K562 (cell line): ENCODE data around the gene PRRX1.

Source experiments
- BRCA1 ChIP-seq, 2 experiments: fragments of 450-650 bp in 1 of 2; sonication (generic) in 1 of 2; formaldehyde crosslinking in 1 of 2; IDR thresholded peaks; 2 replicates each; pipeline versions ENCODE4 v1.5.0 to v1.6.1; 2017 to 2020; ENCODE audit warnings: mild to moderate bottlenecking in 1 of 2, missing genetic modification reagents in 1 of 2
- CXXC5 ChIP-seq: fragments of 250-450 bp; sonication (Bioruptor Pico); IDR thresholded peaks from 2 replicates; pipeline ENCODE4 v1.8.0; 2022; ENCODE audit warnings: inconsistent platforms, mild to moderate bottlenecking, moderate library complexity
- EZH2 ChIP-seq: IDR thresholded peaks from 2 replicates; pipeline ENCODE4 v1.6.1; 2012; ENCODE audit warnings: low read depth, mild to moderate bottlenecking, inconsistent platforms, low read length, borderline replicate concordance
- FOS ChIP-seq: IDR thresholded peaks from 3 replicates; pipeline ENCODE4 v1.6.1; 2011; ENCODE audit not compliant: insufficient read length; ENCODE audit errors: extremely low read depth
- JUN ChIP-seq, 2 experiments: sonication (generic) in 1 of 2; formaldehyde crosslinking in 1 of 2; IDR thresholded peaks; 2 replicates each; pipeline versions ENCODE4 v1.6.1 to v1.8.0; 2012 to 2022; ENCODE audit warnings: borderline replicate concordance in 2 of 2, mild to moderate bottlenecking in 2 of 2, improper control_type of control experiment in 1 of 2, low read depth in 1 of 2, low read length in 1 of 2, missing genetic modification reagents in 1 of 2
- MAFK ChIP-seq: IDR thresholded peaks from 2 replicates; pipeline ENCODE4 v1.6.1; 2011; ENCODE audit warnings: low read length, improper control_type of control experiment
- NR2C2 ChIP-seq, 2 experiments: fragments of 200-800 bp in 1 of 2; sonication (Bioruptor generic) in 1 of 2; sonication (generic) in 1 of 2; formaldehyde crosslinking in 1 of 2; IDR thresholded peaks; 2 replicates each; pipeline versions ENCODE4 v1.6.1 to v1.8.0; 2016 to 2022; ENCODE audit warnings: mild to moderate bottlenecking in 1 of 2, missing compliant biosample characterization in 1 of 2, missing genetic modification characterization in 1 of 2, missing genetic modification reagents in 1 of 2
- POLR2AphosphoS5 ChIP-seq: IDR thresholded peaks from 2 replicates; pipeline ENCODE4 v1.6.1; 2011; ENCODE audit warnings: mild to moderate bottlenecking, low read depth, low read length, moderate library complexity; ENCODE audit not compliant: control insufficient read depth, insufficient read depth
- SIRT6 ChIP-seq: IDR thresholded peaks from one replicate; pipeline ENCODE4 v1.6.1; 2012; ENCODE audit warnings: low read depth, mild to moderate bottlenecking, control low read depth, inconsistent platforms, low read length, moderate library complexity
- U2AF1 ChIP-seq: fragments of 200-400 bp; formaldehyde crosslinking; optimal IDR thresholded peaks from 2 replicates; pipeline ENCODE3; 2017; ENCODE audit warnings: mild to moderate bottlenecking, low read depth, low read length, moderate library complexity
- ZNF24 ChIP-seq: fragments of 450-650 bp; IDR thresholded peaks from 2 replicates; pipeline ENCODE4 v1.6.1; 2016
- TF ChIP-seq, protein P1 (sequence below), 2 experiments: fragments of 450-650 bp; IDR thresholded peaks; 2 replicates each; pipeline ENCODE4 v1.6.1; 2016
- TF ChIP-seq, protein P2 (sequence below): sonication (generic); formaldehyde crosslinking; IDR thresholded peaks from 2 replicates; pipeline ENCODE4 v1.8.1; 2023; ENCODE audit warnings: mild to moderate bottlenecking, missing genetic modification reagents, moderate library complexity
- TF ChIP-seq, protein P3 (sequence below): sonication (generic); formaldehyde crosslinking; IDR thresholded peaks from 2 replicates; pipeline ENCODE4 v1.5.0; 2020; ENCODE audit warnings: missing genetic modification reagents

DNA sequence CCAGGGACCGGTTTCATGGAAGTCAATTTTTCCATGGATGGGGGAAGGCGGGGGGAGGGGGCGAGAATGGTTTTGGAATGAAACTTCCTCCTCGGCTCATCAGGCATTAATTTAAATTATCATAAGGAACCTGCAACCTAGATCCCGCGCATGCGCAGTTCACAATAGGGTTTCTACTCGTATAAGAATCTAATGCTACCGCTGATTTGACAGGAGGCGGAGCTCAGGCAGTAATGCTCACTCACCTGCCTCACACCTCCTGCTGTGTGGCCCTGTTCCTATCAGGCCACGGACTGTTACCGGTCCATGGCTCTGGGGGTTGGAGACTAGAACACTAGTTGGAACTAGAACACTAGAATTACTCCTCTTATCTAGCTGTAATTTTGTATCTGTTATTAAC is 38.0 kb downstream of the PRRX1 start:
- TF ChIP-seq U2AF1 (no peak), BRCA1 (IDR thresholded peaks at IDR 0.05) (no peak), BRCA1 (CRISPR knock-in tag; IDR thresholded peaks at IDR 0.05) (no peak), NR2C2 (CRISPR knock-in tag; IDR thresholded peaks at IDR 0.05) (no peak), NR2C2 (tag; IDR thresholded peaks at IDR 0.05) (no peak), ZNF24 (no peak), EZH2 (no peak), FOS (no peak), MAFK (no peak), POLR2AphosphoS5 (no peak), CXXC5 (no peak), SIRT6 (no peak), JUN (IDR thresholded peaks at IDR 0.05; ENCODE audit: borderline replicate concordance, low read depth, low read length) (no peak), JUN (CRISPR knock-in tag; IDR thresholded peaks at IDR 0.05; ENCODE audit: borderline replicate concordance) (no peak)
- TF ChIP-seq, protein P1, sequence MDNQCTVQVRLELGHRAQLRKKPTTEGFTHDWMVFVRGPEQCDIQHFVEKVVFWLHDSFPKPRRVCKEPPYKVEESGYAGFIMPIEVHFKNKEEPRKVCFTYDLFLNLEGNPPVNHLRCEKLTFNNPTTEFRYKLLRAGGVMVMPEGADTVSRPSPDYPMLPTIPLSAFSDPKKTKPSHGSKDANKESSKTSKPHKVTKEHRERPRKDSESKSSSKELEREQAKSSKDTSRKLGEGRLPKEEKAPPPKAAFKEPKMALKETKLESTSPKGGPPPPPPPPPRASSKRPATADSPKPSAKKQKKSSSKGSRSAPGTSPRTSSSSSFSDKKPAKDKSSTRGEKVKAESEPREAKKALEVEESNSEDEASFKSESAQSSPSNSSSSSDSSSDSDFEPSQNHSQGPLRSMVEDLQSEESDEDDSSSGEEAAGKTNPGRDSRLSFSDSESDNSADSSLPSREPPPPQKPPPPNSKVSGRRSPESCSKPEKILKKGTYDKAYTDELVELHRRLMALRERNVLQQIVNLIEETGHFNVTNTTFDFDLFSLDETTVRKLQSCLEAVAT (IDR thresholded peaks at IDR 0.05) = no peak
- TF ChIP-seq, protein P2, sequence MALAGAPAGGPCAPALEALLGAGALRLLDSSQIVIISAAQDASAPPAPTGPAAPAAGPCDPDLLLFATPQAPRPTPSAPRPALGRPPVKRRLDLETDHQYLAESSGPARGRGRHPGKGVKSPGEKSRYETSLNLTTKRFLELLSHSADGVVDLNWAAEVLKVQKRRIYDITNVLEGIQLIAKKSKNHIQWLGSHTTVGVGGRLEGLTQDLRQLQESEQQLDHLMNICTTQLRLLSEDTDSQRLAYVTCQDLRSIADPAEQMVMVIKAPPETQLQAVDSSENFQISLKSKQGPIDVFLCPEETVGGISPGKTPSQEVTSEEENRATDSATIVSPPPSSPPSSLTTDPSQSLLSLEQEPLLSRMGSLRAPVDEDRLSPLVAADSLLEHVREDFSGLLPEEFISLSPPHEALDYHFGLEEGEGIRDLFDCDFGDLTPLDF (CRISPR knock-in tag) = no peak
- TF ChIP-seq, protein P3, sequence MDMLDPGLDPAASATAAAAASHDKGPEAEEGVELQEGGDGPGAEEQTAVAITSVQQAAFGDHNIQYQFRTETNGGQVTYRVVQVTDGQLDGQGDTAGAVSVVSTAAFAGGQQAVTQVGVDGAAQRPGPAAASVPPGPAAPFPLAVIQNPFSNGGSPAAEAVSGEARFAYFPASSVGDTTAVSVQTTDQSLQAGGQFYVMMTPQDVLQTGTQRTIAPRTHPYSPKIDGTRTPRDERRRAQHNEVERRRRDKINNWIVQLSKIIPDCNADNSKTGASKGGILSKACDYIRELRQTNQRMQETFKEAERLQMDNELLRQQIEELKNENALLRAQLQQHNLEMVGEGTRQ = no peak
